ENCODE measurements around the gene PDLIM5. TPM values are rescaled to one million over a fixed set of nuclear protein-coding genes. Genes with fewer than 3 reads are reported as not detected.

The PDLIM5 gene
- total RNA-seq, 2 donors from 2014 or later = 115 to 228 TPM

DNA sequence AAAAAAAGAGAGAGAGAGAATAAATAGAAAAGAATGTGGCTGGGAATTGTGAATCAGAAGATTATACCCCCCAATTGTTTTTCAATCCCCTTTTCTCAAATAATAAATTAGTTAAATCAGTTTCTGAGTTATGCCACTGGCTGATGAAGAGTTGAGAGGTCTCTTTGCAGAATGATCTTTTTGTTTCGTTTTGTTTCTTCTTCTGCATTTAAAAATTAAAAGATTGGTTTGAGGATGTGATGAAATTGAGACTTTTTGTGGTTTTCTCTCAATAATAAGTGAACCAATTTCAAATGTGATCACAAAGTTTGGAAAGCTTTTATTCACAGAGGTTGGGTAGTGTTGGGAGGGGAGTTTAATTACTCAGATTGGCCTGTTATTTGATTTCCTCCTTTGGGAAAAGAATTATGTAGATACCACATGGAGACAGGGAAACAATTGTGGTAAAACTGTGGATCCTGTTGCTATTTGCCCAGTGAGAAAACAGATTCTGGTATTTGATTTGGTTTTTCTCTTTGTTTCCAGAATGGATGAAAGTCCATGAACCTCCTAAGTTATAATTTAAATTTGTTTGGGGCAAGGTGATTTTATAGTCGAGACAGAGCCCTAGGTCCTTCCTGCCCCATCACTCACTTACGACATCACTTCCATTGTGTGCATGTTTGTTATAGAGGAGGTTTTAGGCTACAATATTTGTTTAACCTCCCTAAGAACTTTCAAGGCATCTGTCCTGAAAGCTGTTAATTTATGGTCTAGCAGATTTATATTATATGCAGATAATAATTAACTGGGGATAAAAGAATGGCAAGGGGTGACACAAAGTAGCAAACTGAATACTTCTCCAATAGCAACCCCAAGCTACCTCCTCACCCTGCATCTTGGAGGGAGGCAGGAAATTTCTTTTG is 214.0 kb downstream of the PDLIM5 start:
- no peaks in the 10 kb centered on the region for H3K9me3 ChIP-seq
- no peaks in the 10 kb centered on the region for H3K36me3 ChIP-seq
- H3K4me3 ChIP-seq = no peak overlapping the region
- H3K27me3 ChIP-seq (replicated peaks; ENCODE audit: insufficient read depth) = no peaks in the 10 kb centered on the region
- no peak for DNase-seq (ENCODE audit: low spot score)
- 48% methylated on average over 3 of the region's 3 CpGs for WGBS
- H3K4me1 ChIP-seq (replicated peaks) = peaks cover 3% of the 10 kb centered on the region
- peak overlapping the region; percentile 44 to 92 for H3K27ac ChIP-seq
- TF ChIP-seq POLR2AphosphoS5 (IDR thresholded peaks at IDR 0.05) (no peak), POLR2A (IDR thresholded peaks at IDR 0.05) (no peak)
- TF ChIP-seq, protein P1, sequence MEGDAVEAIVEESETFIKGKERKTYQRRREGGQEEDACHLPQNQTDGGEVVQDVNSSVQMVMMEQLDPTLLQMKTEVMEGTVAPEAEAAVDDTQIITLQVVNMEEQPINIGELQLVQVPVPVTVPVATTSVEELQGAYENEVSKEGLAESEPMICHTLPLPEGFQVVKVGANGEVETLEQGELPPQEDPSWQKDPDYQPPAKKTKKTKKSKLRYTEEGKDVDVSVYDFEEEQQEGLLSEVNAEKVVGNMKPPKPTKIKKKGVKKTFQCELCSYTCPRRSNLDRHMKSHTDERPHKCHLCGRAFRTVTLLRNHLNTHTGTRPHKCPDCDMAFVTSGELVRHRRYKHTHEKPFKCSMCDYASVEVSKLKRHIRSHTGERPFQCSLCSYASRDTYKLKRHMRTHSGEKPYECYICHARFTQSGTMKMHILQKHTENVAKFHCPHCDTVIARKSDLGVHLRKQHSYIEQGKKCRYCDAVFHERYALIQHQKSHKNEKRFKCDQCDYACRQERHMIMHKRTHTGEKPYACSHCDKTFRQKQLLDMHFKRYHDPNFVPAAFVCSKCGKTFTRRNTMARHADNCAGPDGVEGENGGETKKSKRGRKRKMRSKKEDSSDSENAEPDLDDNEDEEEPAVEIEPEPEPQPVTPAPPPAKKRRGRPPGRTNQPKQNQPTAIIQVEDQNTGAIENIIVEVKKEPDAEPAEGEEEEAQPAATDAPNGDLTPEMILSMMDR (IDR thresholded peaks at IDR 0.05) = no peak
- intact Hi-C loops (cut with DNase I) = no loop called here

DNA sequence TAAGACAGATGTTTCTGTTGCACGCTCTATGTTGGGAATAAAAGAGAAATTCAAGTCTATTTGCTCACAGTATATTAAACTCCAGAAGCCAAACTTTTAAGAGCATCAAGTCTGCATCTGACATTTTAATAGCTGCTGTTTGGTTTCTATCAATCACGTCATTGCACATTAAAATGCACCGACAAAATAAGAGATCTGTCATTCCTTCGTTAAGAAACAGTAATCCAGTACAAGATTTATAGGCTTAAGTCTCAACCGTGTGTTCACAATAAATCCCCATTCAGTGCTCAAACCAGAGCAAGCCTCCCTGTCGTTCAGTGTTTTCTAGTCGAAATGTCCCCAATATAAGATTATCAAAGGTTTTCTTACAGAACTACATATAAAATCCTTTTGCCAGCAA is 217.0 kb downstream of the PDLIM5 start:
- no peaks in the 10 kb centered on the region for H3K36me3 ChIP-seq
- 27% methylated on average over 7 of the region's 7 CpGs for WGBS
- peak overlapping the region; percentile 72 to 92 for H3K27ac ChIP-seq
- H3K27me3 ChIP-seq (replicated peaks; ENCODE audit: insufficient read depth) = no peaks in the 10 kb centered on the region
- no peak overlapping the region for H3K4me3 ChIP-seq
- no peak for DNase-seq (ENCODE audit: low spot score)
- intact Hi-C loops (cut with DNase I) = no loop called here
- peaks cover 3% of the 10 kb centered on the region for H3K4me1 ChIP-seq (replicated peaks)
- H3K9me3 ChIP-seq = no peaks in the 10 kb centered on the region
- TF ChIP-seq, protein P1 (IDR thresholded peaks at IDR 0.05) = no peak
- TF ChIP-seq POLR2A (IDR thresholded peaks at IDR 0.05) (no peak), POLR2AphosphoS5 (IDR thresholded peaks at IDR 0.05) (peak; percentile 48)

DNA sequence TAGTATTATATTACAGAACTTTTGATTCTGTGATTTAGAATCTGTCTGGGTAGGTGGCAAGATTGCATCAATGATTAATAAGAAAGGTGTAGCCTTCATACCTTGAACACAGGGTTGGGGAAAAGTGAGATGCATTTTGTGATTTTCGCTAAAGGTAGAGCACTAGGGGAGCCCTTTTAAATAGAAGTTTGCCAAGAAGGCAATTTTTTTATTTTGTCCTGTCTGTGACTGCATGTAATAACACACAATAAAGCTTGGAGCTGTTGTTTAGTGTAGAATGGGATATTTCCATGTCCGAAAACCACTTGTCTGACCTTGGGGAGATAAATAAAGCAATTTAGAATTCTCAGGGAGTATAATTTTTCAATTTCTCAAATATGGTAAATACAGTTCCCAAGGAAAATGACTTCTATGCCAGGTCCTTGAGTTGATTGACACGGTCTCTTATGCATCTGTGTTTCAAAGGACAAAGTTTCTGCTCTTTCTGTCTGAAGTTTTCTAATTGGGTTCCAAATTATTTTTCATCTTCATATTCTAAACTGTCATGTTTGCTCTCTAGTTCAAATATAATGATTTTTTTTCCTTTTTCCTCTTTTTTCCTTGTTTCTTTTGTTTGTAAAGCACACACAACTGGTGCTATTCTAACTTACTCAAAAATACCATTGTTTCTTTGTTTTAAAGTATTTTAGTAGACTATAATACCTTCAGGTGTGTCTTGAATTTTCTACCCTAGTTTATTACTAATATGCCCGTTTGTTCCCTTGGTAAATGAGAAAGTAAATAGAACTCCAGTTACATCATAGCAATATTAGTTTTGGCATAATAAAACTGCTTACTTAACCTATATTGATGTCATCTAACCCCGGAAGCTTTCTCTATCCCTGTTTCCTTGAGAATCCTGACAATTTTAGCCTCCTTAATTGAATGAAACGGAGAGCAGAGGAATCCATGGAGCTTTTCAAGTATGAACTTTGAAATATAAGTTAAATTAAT is 218.2 kb downstream of the PDLIM5 start:
- DNase-seq (ENCODE audit: low spot score) = no peak
- 60% methylated on average over 6 of the region's 6 CpGs for WGBS
- intact Hi-C loops (cut with DNase I) = no loop called here
- H3K9me3 ChIP-seq = no peaks in the 10 kb centered on the region
- TF ChIP-seq POLR2A (IDR thresholded peaks at IDR 0.05) (no peak), POLR2AphosphoS5 (IDR thresholded peaks at IDR 0.05) (peak; percentile 82)
- TF ChIP-seq, protein P1 (IDR thresholded peaks at IDR 0.05) = peak in 1 of 4 experiments; percentile 37
- peaks cover 3% of the 10 kb centered on the region for H3K4me1 ChIP-seq (replicated peaks)
- peak overlapping the region; percentile 72 to 92 for H3K27ac ChIP-seq
- H3K4me3 ChIP-seq = no peak overlapping the region
- H3K27me3 ChIP-seq (replicated peaks; ENCODE audit: insufficient read depth) = no peaks in the 10 kb centered on the region
- no peaks in the 10 kb centered on the region for H3K36me3 ChIP-seq

DNA sequence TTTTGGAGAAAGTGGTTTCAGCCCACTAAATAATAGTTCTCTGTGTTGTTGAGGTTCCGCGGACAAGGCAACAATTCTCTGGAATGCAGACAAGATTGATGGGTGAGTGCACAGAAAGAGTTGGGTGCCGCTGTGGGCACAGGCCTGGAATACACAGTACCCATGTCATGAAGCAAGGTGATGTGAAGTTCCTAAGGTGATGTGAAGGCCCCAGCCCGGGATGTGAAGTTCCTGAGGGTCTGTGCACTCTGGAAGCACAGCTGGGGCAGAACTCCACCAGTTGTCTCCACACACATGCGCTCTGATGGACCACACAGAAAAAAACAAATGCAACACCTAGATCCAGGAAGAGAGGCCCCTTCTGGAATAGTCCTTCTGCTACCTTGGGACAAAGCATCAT is 219.4 kb downstream of the PDLIM5 start:
- no peak for TF ChIP-seq POLR2A (IDR thresholded peaks at IDR 0.05)
- TF ChIP-seq POLR2AphosphoS5 (IDR thresholded peaks at IDR 0.05) = no peak
- TF ChIP-seq, protein P1 (IDR thresholded peaks at IDR 0.05) = no peak
- 77% methylated on average over 5 of the region's 5 CpGs for WGBS
- peaks cover 3% of the 10 kb centered on the region for H3K4me1 ChIP-seq (replicated peaks)
- H3K4me3 ChIP-seq = no peak overlapping the region
- H3K27ac ChIP-seq = peak overlapping the region; percentile 72 to 92
- no peaks in the 10 kb centered on the region for H3K9me3 ChIP-seq
- intact Hi-C loops (cut with DNase I) = no loop called here
- DNase-seq (ENCODE audit: low spot score) = no peak
- no peaks in the 10 kb centered on the region for H3K36me3 ChIP-seq
- H3K27me3 ChIP-seq (replicated peaks; ENCODE audit: insufficient read depth) = no peaks in the 10 kb centered on the region

All from prostate gland (tissue), 2 donors.